ENCODE results near the gene SGSM1. TPM values are rescaled to one million over a fixed set of nuclear protein-coding genes. Genes with fewer than 3 reads are reported as not detected.

Gene SGSM1
- total RNA-seq, 1 donor from 2014 or later = 1.7 TPM

DNA sequence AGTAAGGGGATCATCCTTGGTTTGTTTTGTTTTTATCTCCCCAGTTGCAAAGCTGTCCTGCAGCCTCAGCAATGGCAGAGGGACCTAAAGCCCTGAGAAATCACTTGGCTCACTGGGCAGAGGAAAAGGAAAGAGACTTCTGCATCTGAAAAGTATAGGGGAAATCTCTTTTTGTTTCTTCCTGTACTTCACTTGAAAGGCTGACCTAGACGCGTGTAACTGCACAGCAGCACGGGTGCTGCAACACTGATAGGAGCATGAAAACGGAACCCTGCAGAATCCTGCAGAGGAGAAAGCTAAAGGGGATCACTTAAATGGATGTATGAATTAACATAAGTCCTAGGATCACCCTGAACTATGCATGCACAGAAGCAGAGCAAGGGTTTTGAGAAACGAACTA, 29.5 kb upstream of the SGSM1 start:
- no peak overlapping the region for H3K4me3 Mint-ChIP-seq

DNA sequence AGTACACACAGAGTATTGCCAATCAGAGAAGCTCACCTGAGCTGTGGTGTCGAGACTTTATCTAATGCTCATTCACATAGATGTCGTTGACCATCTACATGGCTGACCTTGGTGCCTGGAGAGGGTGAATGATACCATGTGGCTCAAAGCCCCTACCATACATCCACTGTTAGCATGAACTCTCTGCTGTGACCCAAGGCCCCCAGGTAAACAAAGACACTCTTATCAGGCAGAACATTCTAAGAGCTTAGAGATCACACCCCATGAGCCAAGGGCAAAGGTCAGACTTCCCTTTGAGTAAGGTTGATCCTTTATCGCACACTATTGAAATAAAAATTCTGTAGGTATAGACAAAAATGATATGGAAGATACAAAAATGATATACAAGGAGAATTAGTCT, 16.5 kb upstream of the SGSM1 start:
- Mint-ChIP-seq H3K4me1 (no peaks in the 10 kb centered on the region), H3K9me3 (no peaks in the 10 kb centered on the region), H3K27me3 (ENCODE audit: low read depth) (no peaks in the 10 kb centered on the region), H3K36me3 (no peaks in the 10 kb centered on the region), H3K27ac (no peak overlapping the region), H3K4me3 (no peak overlapping the region)
- no peak for DNase-seq (ENCODE audit: low spot score in 2 of 2, unreplicated experiment in 2 of 2)
- TF ChIP-seq, protein P1, sequence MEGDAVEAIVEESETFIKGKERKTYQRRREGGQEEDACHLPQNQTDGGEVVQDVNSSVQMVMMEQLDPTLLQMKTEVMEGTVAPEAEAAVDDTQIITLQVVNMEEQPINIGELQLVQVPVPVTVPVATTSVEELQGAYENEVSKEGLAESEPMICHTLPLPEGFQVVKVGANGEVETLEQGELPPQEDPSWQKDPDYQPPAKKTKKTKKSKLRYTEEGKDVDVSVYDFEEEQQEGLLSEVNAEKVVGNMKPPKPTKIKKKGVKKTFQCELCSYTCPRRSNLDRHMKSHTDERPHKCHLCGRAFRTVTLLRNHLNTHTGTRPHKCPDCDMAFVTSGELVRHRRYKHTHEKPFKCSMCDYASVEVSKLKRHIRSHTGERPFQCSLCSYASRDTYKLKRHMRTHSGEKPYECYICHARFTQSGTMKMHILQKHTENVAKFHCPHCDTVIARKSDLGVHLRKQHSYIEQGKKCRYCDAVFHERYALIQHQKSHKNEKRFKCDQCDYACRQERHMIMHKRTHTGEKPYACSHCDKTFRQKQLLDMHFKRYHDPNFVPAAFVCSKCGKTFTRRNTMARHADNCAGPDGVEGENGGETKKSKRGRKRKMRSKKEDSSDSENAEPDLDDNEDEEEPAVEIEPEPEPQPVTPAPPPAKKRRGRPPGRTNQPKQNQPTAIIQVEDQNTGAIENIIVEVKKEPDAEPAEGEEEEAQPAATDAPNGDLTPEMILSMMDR (IDR thresholded peaks at IDR 0.05; ENCODE audit: unreplicated experiment) = no peak

More for the DNA sequence above, 29.5 kb upstream of the SGSM1 start:
- TF ChIP-seq, protein P1 (IDR thresholded peaks at IDR 0.05; ENCODE audit: unreplicated experiment) = no peak
- Mint-ChIP-seq H3K36me3 (no peaks in the 10 kb centered on the region), H3K27me3 (ENCODE audit: low read depth) (no peaks in the 10 kb centered on the region), H3K4me1 (peaks cover 19% of the 10 kb centered on the region), H3K27ac (peak overlapping the region; percentile 88), H3K9me3 (no peaks in the 10 kb centered on the region)
- no peak for DNase-seq (ENCODE audit: low spot score in 2 of 2, unreplicated experiment in 2 of 2)

- TF ChIP-seq, protein P1 (IDR thresholded peaks at IDR 0.05; ENCODE audit: unreplicated experiment) = no peak
- H3K4me3 Mint-ChIP-seq = no peak overlapping the region
- H3K27me3 Mint-ChIP-seq (ENCODE audit: low read depth) = no peaks in the 10 kb centered on the region
- H3K27ac Mint-ChIP-seq = no peak overlapping the region
- DNase-seq (ENCODE audit: low spot score in 2 of 2, unreplicated experiment in 2 of 2) = no peak
- no peaks in the 10 kb centered on the region for H3K36me3 Mint-ChIP-seq
- no peaks in the 10 kb centered on the region for H3K4me1 Mint-ChIP-seq
- no peaks in the 10 kb centered on the region for H3K9me3 Mint-ChIP-seq
These were observed 14.6 kb upstream of the SGSM1 start for GRCh38 chr22:24791362-24791761.

DNA sequence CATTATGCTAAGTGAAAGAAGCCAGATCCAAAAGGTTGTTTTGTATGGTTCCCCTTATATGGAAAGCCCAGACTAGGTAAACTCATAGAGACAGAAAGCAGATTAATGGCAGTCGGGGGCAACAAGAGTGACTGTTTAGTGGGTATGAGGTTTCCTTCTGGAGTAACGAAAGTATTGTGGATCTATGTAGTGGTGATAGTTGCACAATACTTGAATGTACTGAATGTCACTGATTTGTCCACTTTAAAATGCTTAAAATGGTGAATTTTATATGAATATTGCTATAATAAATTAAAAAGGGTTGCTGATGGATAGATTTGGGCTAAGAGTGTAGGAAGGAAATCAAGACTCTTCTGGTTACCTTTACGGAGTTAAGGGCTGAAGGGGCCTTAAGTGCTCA, 10.0 kb upstream of the SGSM1 start:
- DNase-seq (ENCODE audit: low spot score in 2 of 2, unreplicated experiment in 2 of 2) = no peak
- TF ChIP-seq, protein P1 (IDR thresholded peaks at IDR 0.05; ENCODE audit: unreplicated experiment) = no peak
- H3K4me1 Mint-ChIP-seq = no peaks in the 10 kb centered on the region
- H3K36me3 Mint-ChIP-seq = no peaks in the 10 kb centered on the region
- H3K27ac Mint-ChIP-seq = no peak overlapping the region
- H3K27me3 Mint-ChIP-seq (ENCODE audit: low read depth) = no peaks in the 10 kb centered on the region
- no peaks in the 10 kb centered on the region for H3K9me3 Mint-ChIP-seq
- no peak overlapping the region for H3K4me3 Mint-ChIP-seq

DNA sequence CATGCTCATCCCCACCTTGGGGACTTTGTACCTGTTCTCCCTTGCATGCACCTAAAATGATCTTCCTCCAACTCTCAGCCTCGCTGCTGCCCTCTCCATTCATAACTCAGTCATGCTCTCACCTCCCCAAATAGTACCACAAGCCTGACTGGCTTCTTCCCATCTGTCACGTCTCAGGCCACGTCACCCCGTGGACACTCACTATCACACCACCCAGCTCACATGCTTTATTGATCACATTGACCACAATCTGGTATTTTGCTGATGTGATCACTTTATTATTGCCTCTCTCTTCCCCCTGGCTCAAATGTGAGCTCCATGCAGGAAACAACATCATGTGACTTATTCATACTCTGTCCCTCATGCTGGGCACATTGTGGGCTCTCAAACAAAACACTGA, 9.2 kb upstream of the SGSM1 start:
- no peaks in the 10 kb centered on the region for H3K36me3 Mint-ChIP-seq
- H3K9me3 Mint-ChIP-seq = no peaks in the 10 kb centered on the region
- no peak overlapping the region for H3K4me3 Mint-ChIP-seq
- H3K27me3 Mint-ChIP-seq (ENCODE audit: low read depth) = no peaks in the 10 kb centered on the region
- H3K4me1 Mint-ChIP-seq = no peaks in the 10 kb centered on the region
- DNase-seq (ENCODE audit: low spot score in 2 of 2, unreplicated experiment in 2 of 2) = no peak
- TF ChIP-seq, protein P1 (IDR thresholded peaks at IDR 0.05; ENCODE audit: unreplicated experiment) = no peak
- no peak overlapping the region for H3K27ac Mint-ChIP-seq

DNA sequence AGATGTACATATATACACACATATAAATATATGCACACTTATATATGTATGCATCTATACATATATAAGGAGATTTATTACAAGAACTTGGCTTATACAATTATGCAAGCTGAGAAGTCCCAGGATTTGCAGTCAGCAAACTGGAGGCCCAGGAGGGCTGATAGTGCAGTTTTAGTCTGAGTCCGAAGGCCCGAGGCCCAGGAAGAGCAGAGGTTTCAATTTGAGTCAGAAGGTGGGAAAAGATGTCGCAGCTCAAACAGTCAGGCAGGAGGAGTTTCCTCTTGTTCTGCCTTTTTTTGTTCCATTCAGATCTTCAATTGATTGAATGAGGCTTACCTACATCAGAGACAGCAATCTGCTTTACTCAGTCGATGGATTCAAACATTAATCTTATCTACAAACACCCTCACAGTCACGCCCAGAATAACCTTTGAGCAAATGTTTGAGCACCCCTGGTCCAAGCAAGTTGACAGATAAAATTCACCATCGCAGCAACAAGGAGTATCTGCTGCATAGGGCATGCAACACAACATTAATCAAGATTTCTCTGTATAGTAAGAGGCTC, 4.0 kb upstream of the SGSM1 start:
- H3K9me3 Mint-ChIP-seq = no peaks in the 10 kb centered on the region
- TF ChIP-seq, protein P1 (IDR thresholded peaks at IDR 0.05; ENCODE audit: unreplicated experiment) = no peak
- H3K4me3 Mint-ChIP-seq = no peak overlapping the region
- no peaks in the 10 kb centered on the region for H3K27me3 Mint-ChIP-seq (ENCODE audit: low read depth)
- DNase-seq (ENCODE audit: low spot score in 2 of 2, unreplicated experiment in 2 of 2) = no peak
- H3K36me3 Mint-ChIP-seq = no peaks in the 10 kb centered on the region
- peaks cover 2% of the 10 kb centered on the region for H3K4me1 Mint-ChIP-seq
- H3K27ac Mint-ChIP-seq = no peak overlapping the region

Measured in mesothelial cell of epicardium (in vitro differentiated cells).